Measurements from ENCODE around the gene CORIN.

DNA sequence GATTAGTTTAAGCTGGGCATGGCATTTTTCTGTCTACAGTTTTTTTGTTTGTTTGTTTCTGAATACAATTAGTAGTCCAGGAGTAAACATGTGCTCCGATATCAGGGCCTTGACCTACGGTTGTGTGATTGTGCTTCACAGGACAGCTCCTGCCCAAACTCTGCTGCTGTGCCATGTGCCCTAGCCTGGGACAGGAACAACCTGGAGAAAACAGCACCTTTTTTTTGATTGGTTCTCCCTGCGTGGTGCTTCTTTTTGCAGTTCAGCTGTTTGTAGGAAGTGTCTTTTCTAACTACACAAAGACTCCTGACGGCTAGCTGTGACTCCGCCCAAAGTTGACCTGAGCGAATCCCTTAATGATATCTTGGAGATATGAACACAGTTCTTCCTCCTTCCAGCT, 194.0 kb downstream of the CORIN start:
- TF ChIP-seq, protein P1, sequence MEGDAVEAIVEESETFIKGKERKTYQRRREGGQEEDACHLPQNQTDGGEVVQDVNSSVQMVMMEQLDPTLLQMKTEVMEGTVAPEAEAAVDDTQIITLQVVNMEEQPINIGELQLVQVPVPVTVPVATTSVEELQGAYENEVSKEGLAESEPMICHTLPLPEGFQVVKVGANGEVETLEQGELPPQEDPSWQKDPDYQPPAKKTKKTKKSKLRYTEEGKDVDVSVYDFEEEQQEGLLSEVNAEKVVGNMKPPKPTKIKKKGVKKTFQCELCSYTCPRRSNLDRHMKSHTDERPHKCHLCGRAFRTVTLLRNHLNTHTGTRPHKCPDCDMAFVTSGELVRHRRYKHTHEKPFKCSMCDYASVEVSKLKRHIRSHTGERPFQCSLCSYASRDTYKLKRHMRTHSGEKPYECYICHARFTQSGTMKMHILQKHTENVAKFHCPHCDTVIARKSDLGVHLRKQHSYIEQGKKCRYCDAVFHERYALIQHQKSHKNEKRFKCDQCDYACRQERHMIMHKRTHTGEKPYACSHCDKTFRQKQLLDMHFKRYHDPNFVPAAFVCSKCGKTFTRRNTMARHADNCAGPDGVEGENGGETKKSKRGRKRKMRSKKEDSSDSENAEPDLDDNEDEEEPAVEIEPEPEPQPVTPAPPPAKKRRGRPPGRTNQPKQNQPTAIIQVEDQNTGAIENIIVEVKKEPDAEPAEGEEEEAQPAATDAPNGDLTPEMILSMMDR (IDR thresholded peaks at IDR 0.05): no peak
- no peak for TF ChIP-seq POLR2A (IDR thresholded peaks at IDR 0.05)
